Lower leg skin (tissue), 3 donors: Measurements from ENCODE around the gene P2RY2.

ENCODE experiments used
- POLR2A ChIP-seq, 2 donors: fragments of 450-650 bp; IDR thresholded peaks; one replicate each; pipeline ENCODE4 v1.6.1; 2016 to 2017; ENCODE audit warnings: antibody characterized with exemption in 2 of 2, mild to moderate bottlenecking in 1 of 2, moderate library complexity in 1 of 2
- TF ChIP-seq, protein P1 (sequence below), 3 donors: fragments of 450-650 bp; IDR thresholded peaks; one replicate each; pipeline ENCODE4 v1.5.1; 2016; ENCODE audit warnings: antibody characterized with exemption in 3 of 3, mild to moderate bottlenecking in 3 of 3, moderate library complexity in 2 of 3

DNA sequence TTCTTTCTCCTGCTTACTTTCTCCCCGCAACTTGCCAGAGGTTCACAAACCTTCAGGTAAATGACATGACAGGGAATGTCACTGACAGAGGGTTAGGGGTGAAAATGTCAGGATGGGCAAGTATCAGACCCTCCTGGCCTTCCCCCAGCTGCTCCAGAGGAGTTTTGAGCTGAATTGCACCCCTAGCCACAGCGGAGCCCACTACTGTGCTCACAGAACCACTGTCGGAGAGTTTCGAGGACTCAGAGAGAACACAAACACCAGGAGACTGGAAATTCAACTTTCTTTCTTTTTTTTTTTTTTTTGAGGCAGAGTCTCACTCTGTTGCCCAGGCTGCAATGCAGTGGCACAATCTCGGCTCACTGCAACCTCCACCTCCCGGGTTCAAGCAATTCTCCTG is 21.5 kb upstream of the P2RY2 start:
- TF ChIP-seq, protein P1, sequence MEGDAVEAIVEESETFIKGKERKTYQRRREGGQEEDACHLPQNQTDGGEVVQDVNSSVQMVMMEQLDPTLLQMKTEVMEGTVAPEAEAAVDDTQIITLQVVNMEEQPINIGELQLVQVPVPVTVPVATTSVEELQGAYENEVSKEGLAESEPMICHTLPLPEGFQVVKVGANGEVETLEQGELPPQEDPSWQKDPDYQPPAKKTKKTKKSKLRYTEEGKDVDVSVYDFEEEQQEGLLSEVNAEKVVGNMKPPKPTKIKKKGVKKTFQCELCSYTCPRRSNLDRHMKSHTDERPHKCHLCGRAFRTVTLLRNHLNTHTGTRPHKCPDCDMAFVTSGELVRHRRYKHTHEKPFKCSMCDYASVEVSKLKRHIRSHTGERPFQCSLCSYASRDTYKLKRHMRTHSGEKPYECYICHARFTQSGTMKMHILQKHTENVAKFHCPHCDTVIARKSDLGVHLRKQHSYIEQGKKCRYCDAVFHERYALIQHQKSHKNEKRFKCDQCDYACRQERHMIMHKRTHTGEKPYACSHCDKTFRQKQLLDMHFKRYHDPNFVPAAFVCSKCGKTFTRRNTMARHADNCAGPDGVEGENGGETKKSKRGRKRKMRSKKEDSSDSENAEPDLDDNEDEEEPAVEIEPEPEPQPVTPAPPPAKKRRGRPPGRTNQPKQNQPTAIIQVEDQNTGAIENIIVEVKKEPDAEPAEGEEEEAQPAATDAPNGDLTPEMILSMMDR (IDR thresholded peaks at IDR 0.05) = no peak
- no peak for TF ChIP-seq POLR2A (IDR thresholded peaks at IDR 0.05)
